H9 (cell line): ENCODE data around the gene PRKAR1A. TPM values are rescaled to one million over a fixed set of nuclear protein-coding genes. Genes with fewer than 3 reads are reported as not detected.

Experiments used
- DNase-seq: peaks from one replicate; pipeline ENCODE4 v3.0.0-alpha.2; 2017
- H2AFZ ChIP-seq: one replicate; pipeline ENCODE4 v1.6.1; 2013; ENCODE audit warnings: mild to moderate bottlenecking, low read length, control low read depth, moderate library complexity
- H2AK5ac ChIP-seq: 2 replicates; pipeline ENCODE4 v1.6.1; 2013; ENCODE audit warnings: low read length, control low read depth, mixed read lengths; ENCODE audit not compliant: insufficient read length
- H2BK120ac ChIP-seq: one replicate; pipeline ENCODE4 v1.6.1; 2013; ENCODE audit warnings: low read depth, mild to moderate bottlenecking, low read length, control low read depth, inconsistent platforms; ENCODE audit not compliant: poor library complexity, severe bottlenecking
- H2BK12ac ChIP-seq: 2 replicates; pipeline ENCODE4 v1.6.1; 2013; ENCODE audit warnings: low read length, control low read depth, mixed read lengths, low read depth; ENCODE audit not compliant: insufficient read length
- H2BK15ac ChIP-seq: 2 replicates; pipeline ENCODE4 v1.6.1; 2013; ENCODE audit warnings: low read depth, low read length, control low read depth
- H2BK20ac ChIP-seq: one replicate; pipeline ENCODE4 v1.6.1; 2013; ENCODE audit warnings: low read depth, mild to moderate bottlenecking, low read length, control low read depth, inconsistent platforms; ENCODE audit not compliant: poor library complexity, severe bottlenecking
- H2BK5ac ChIP-seq: 2 replicates; pipeline ENCODE4 v1.6.1; 2013; ENCODE audit warnings: low read length, control low read depth, mixed read lengths; ENCODE audit not compliant: insufficient read length
- H3K14ac ChIP-seq: 2 replicates; pipeline ENCODE4 v1.6.1; 2013; ENCODE audit warnings: low read length, control low read depth; ENCODE audit not compliant: insufficient read depth
- H3K18ac ChIP-seq: 2 replicates; pipeline ENCODE4 v1.6.1; 2013; ENCODE audit warnings: low read depth, mild to moderate bottlenecking, mixed read lengths, low read length, control low read depth; ENCODE audit not compliant: insufficient read length
- H3K23ac ChIP-seq: 2 replicates; pipeline ENCODE4 v1.6.1; 2013; ENCODE audit warnings: low read length, control low read depth, mixed read lengths, low read depth; ENCODE audit not compliant: insufficient read length
- H3K23me2 ChIP-seq: 2 replicates; pipeline ENCODE4 v1.6.1; 2013; ENCODE audit warnings: low read depth, mild to moderate bottlenecking, mixed read lengths, low read length, control low read depth; ENCODE audit not compliant: insufficient read length, poor library complexity, severe bottlenecking
- H3K27ac ChIP-seq: 2 replicates; pipeline ENCODE4 v1.5.1; 2013; ENCODE audit warnings: low read length, control low read depth, mixed read lengths, low read depth; ENCODE audit not compliant: insufficient read length
- H3K27me3 ChIP-seq: 2 replicates; pipeline ENCODE4 v1.6.1; 2013; ENCODE audit warnings: low read length, control low read depth, inconsistent platforms; ENCODE audit not compliant: insufficient read depth
- H3K4ac ChIP-seq: 2 replicates; pipeline ENCODE4 v1.6.1; 2013; ENCODE audit warnings: low read depth, mild to moderate bottlenecking, control low read depth, inconsistent platforms, low read length, moderate library complexity
- H3K4me1 ChIP-seq: 2 replicates; pipeline ENCODE4 v1.6.1; 2013; ENCODE audit warnings: low read length, control low read depth, inconsistent platforms; ENCODE audit not compliant: insufficient read depth
- H3K4me2 ChIP-seq: 2 replicates; pipeline ENCODE4 v1.6.1; 2013; ENCODE audit warnings: low read length, control low read depth, mixed read lengths; ENCODE audit not compliant: insufficient read length, insufficient read depth
- H3K56ac ChIP-seq: 2 replicates; pipeline ENCODE4 v1.6.1; 2013; ENCODE audit warnings: low read depth, mild to moderate bottlenecking, mixed read lengths, low read length, control low read depth; ENCODE audit not compliant: insufficient read length
- H3K79me1 ChIP-seq: 2 replicates; pipeline ENCODE4 v1.6.1; 2013; ENCODE audit warnings: low read depth, mild to moderate bottlenecking, moderate library complexity, low read length, control low read depth, inconsistent platforms; ENCODE audit not compliant: insufficient read depth, poor library complexity, severe bottlenecking
- H3K79me2 ChIP-seq: 2 replicates; pipeline ENCODE4 v1.6.1; 2013; ENCODE audit warnings: low read length, control low read depth, inconsistent platforms; ENCODE audit not compliant: insufficient read depth
- H3K9ac ChIP-seq: 2 replicates; pipeline ENCODE4 v1.6.1; 2013; ENCODE audit warnings: low read length, control low read depth, mixed read lengths; ENCODE audit not compliant: insufficient read length; ENCODE audit errors: extremely low read depth
- H3K9me3 ChIP-seq: one replicate; pipeline ENCODE4 v1.6.1; 2013; ENCODE audit warnings: low read depth, low read length, inconsistent platforms; ENCODE audit not compliant: control insufficient read depth
- H3T11ph ChIP-seq: one replicate; pipeline ENCODE4 v1.6.1; 2013; ENCODE audit warnings: mild to moderate bottlenecking, low read length, control low read depth, inconsistent platforms
- H4K20me1 ChIP-seq: one replicate; pipeline ENCODE4 v1.6.1; 2013; ENCODE audit not compliant: control insufficient read depth, insufficient read length, insufficient read depth
- H4K5ac ChIP-seq: 2 replicates; pipeline ENCODE4 v1.6.1; 2013; ENCODE audit warnings: low read depth, mild to moderate bottlenecking, mixed read lengths, low read length, control low read depth; ENCODE audit not compliant: insufficient read length
- H4K8ac ChIP-seq: replicated peaks from 2 replicates; pipeline ENCODE4 v1.6.1; 2013; ENCODE audit warnings: low read length, control low read depth, mixed read lengths, low read depth; ENCODE audit not compliant: insufficient read length
- H4K91ac ChIP-seq: 2 replicates; pipeline ENCODE4 v1.6.1; 2013; ENCODE audit warnings: low read depth, mild to moderate bottlenecking, moderate library complexity, mixed read lengths, low read length, control low read depth; ENCODE audit not compliant: insufficient read length
- H3K27ac Mint-ChIP-seq, 3 experiments: 2 replicates in 2 of 3; 3 replicates in 1 of 3; pipeline ENCODE4 v1.8.0; 2020 to 2021; ENCODE audit warnings: mixed read lengths in 3 of 3, mild to moderate bottlenecking in 1 of 3, moderate library complexity in 1 of 3
- H3K27me3 Mint-ChIP-seq: 2 replicates; pipeline ENCODE4 v1.8.0; 2021; ENCODE audit warnings: low read depth, mild to moderate bottlenecking, moderate library complexity, mixed read lengths
- H3K36me3 Mint-ChIP-seq, 3 experiments: 2 replicates in 2 of 3; 3 replicates in 1 of 3; pipeline ENCODE4 v1.8.0; 2020 to 2021; ENCODE audit warnings: low read depth in 3 of 3, mixed read lengths in 3 of 3; ENCODE audit not compliant: insufficient read depth in 1 of 3
- H3K4me1 Mint-ChIP-seq, 2 experiments: 2 replicates each; pipeline ENCODE4 v1.8.0; 2020; ENCODE audit warnings: mixed read lengths in 2 of 2
- H3K4me3 Mint-ChIP-seq, 2 experiments: 2 replicates in 1 of 2; 3 replicates in 1 of 2; pipeline ENCODE4 v1.8.0; 2020 to 2021; ENCODE audit warnings: mild to moderate bottlenecking in 2 of 2, mixed read lengths in 2 of 2, moderate library complexity in 1 of 2
- H3K9me3 Mint-ChIP-seq, 2 experiments: 2 replicates in 1 of 2; 3 replicates in 1 of 2; pipeline ENCODE4 v1.8.0; 2020; ENCODE audit warnings: mild to moderate bottlenecking in 2 of 2, mixed read lengths in 2 of 2, moderate library complexity in 1 of 2
- CTCF ChIP-seq: fragments of 200-600 bp; sonication (generic); conservative IDR thresholded peaks from 3 replicates; pipeline ENCODE4 v1.8.0; 2021; ENCODE audit warnings: antibody characterized with exemption, mild to moderate bottlenecking
- WGBS: extraction: QIAGEN DNeasy Blood & Tissue Kit; methylation state at CpG from one replicate; pipeline ENCODE4 v1.1.7; 2013; ENCODE audit warnings: missing lambda C conversion rate, low lambda C conversion rate, mixed read lengths; ENCODE audit not compliant: insufficient read length; ENCODE audit errors: extremely low coverage; 5-methylcytosine and 5-hydroxymethylcytosine counted together
- total RNA-seq: library from RNA; stranded (reverse); gene quantifications from 2 replicates; pipeline ENCODE4 v1.2.1, GENCODE V29; 2021

PRKAR1A gene
- total RNA-seq, 1 experiment from 2014 or later = 171 TPM

- Histone ChIP-seq H3K18ac (no peak overlapping the region), H3K4ac (no peak overlapping the region), H4K20me1 (no peaks in the 10 kb centered on the region), H3T11ph (no peak overlapping the region), H3K9ac (no peak overlapping the region), H2BK120ac (no peak overlapping the region), H3K4me1 (no peaks in the 10 kb centered on the region), H2AFZ (no peak overlapping the region), H4K5ac (no peak overlapping the region), H3K27me3 (no peaks in the 10 kb centered on the region), H3K56ac (no peak overlapping the region), H3K4me2 (no peak overlapping the region), H3K23ac (no peak overlapping the region), H2BK5ac (no peak overlapping the region), H3K79me2 (peaks cover 3% of the 10 kb centered on the region; the same call in 1 of the 2 replicates), H3K79me1 (peaks cover 11% of the 10 kb centered on the region), H2BK20ac (no peak overlapping the region), H4K8ac (no peak overlapping the region), H2BK12ac (no peak overlapping the region), H4K91ac (no peak overlapping the region), H3K27ac (no peak overlapping the region), H2AK5ac (no peak overlapping the region), H3K14ac (no peak overlapping the region), H2BK15ac (no peak overlapping the region), H3K23me2 (no peaks in the 10 kb centered on the region), H3K9me3 (peaks cover 12% of the 10 kb centered on the region)
- Mint-ChIP-seq H3K27me3 (0 out of 2 replicates have a peak, but pooled peaks cover 2% of the 10 kb centered on the region), H3K36me3 (peaks cover 58 to 81% (median 79%) of the 10 kb centered on the region in 3 experiments), H3K9me3 (peaks cover 16 to 17% of the 10 kb centered on the region in 2 experiments), H3K4me1 (peaks cover 5% of the 10 kb centered on the region in 2 experiments), H3K4me3 (no peak overlapping the region), H3K27ac (no peak overlapping the region)
- no peak for TF ChIP-seq CTCF
- DNase-seq = no peak
- WGBS = no CpG with 5 or more reads among the region's 1 CpG
Observed at GRCh38 chr17:68519911-68520310, 7.7 kb downstream of the PRKAR1A start.
